Mesenchymal stem cell (in vitro differentiated cells and primary cell): Measurements from ENCODE around the gene SMOC2.

Source experiments
- DNase-seq: peaks from one replicate; pipeline ENCODE4 v3.0.0-alpha.2; 2013
- H2AFZ ChIP-seq: one replicate; pipeline ENCODE4 v1.6.1; 2013; ENCODE audit warnings: low read depth, mild to moderate bottlenecking, control low read depth, inconsistent platforms, low read length, moderate library complexity
- H2AK5ac ChIP-seq: 2 replicates; pipeline ENCODE4 v1.6.1; 2013; ENCODE audit warnings: low read length, moderate library complexity, mild to moderate bottlenecking, inconsistent platforms; ENCODE audit not compliant: severe bottlenecking
- H2BK120ac ChIP-seq: one replicate; pipeline ENCODE4 v1.6.1; 2013; ENCODE audit warnings: low read depth, mild to moderate bottlenecking, inconsistent platforms, low read length, moderate library complexity
- H2BK12ac ChIP-seq, 2 experiments: one replicate each; pipeline ENCODE4 v1.6.1; 2013; ENCODE audit warnings: inconsistent platforms in 2 of 2, low read length in 2 of 2, mild to moderate bottlenecking in 2 of 2, moderate library complexity in 2 of 2, control low read depth in 1 of 2
- H2BK15ac ChIP-seq: one replicate; pipeline ENCODE4 v1.6.1; 2013; ENCODE audit warnings: mild to moderate bottlenecking, low read depth, inconsistent platforms; ENCODE audit not compliant: poor library complexity, severe bottlenecking
- H2BK5ac ChIP-seq: 2 replicates; pipeline ENCODE4 v1.6.1; 2013; ENCODE audit warnings: low read depth, mild to moderate bottlenecking, low read length, control low read depth, inconsistent platforms; ENCODE audit not compliant: poor library complexity, severe bottlenecking
- H3K14ac ChIP-seq, 2 experiments: one replicate each; pipeline ENCODE4 v1.6.1; 2013; ENCODE audit warnings: inconsistent platforms in 2 of 2, low read length in 2 of 2, control low read depth in 1 of 2, mild to moderate bottlenecking in 1 of 2, moderate library complexity in 1 of 2
- H3K18ac ChIP-seq, 2 experiments: one replicate each; pipeline ENCODE4 v1.6.1; 2013; ENCODE audit warnings: inconsistent platforms in 2 of 2, low read length in 2 of 2, control low read depth in 1 of 2, low read depth in 1 of 2, mild to moderate bottlenecking in 1 of 2
- H3K23ac ChIP-seq, 2 experiments: one replicate each; pipeline ENCODE4 v1.6.1; 2013; ENCODE audit warnings: inconsistent platforms in 2 of 2, low read length in 2 of 2, mild to moderate bottlenecking in 2 of 2, moderate library complexity in 2 of 2, control low read depth in 1 of 2
- H3K27ac ChIP-seq: 2 replicates; pipeline ENCODE4 v1.5.1; 2013; ENCODE audit warnings: mild to moderate bottlenecking, moderate library complexity, low read length, control low read depth, inconsistent platforms; ENCODE audit not compliant: poor library complexity, severe bottlenecking
- H3K27me3 ChIP-seq, 2 experiments: 2 replicates each; pipeline versions ENCODE4 v1.6.1 to v1.7.0; 2013; ENCODE audit warnings: low read length in 2 of 2, mild to moderate bottlenecking in 2 of 2, moderate library complexity in 2 of 2, control low read depth in 1 of 2, inconsistent platforms in 1 of 2; ENCODE audit not compliant: control insufficient read depth in 1 of 2, insufficient read depth in 1 of 2
- H3K36me3 ChIP-seq, 2 experiments: 2 replicates each; pipeline versions ENCODE4 v1.6.1 to v1.7.0; 2013; ENCODE audit warnings: low read length in 2 of 2, control low read depth in 1 of 2, inconsistent platforms in 1 of 2, low read depth in 1 of 2, mild to moderate bottlenecking in 1 of 2; ENCODE audit not compliant: insufficient read depth in 2 of 2, control insufficient read depth in 1 of 2
- H3K4ac ChIP-seq, 2 experiments: one replicate each; pipeline ENCODE4 v1.6.1; 2013; ENCODE audit warnings: inconsistent platforms in 2 of 2, low read length in 2 of 2, mild to moderate bottlenecking in 2 of 2, moderate library complexity in 2 of 2, control low read depth in 1 of 2, low read depth in 1 of 2
- H3K4me1 ChIP-seq: 2 replicates; pipeline ENCODE4 v1.6.1; 2013; ENCODE audit warnings: low read depth, low read length, control low read depth; ENCODE audit not compliant: control insufficient read depth, insufficient read depth
- H3K4me2 ChIP-seq: 2 replicates; pipeline ENCODE4 v1.6.1; 2013; ENCODE audit warnings: low read length, mild to moderate bottlenecking, inconsistent platforms; ENCODE audit not compliant: poor library complexity, severe bottlenecking
- H3K4me3 ChIP-seq, 2 experiments: 2 replicates each; pipeline versions ENCODE4 v1.5.1 to v1.7.0; 2013; ENCODE audit warnings: low read length in 2 of 2, mild to moderate bottlenecking in 2 of 2, control low read depth in 1 of 2, low read depth in 1 of 2; ENCODE audit not compliant: insufficient read depth in 1 of 2
- H3K79me1 ChIP-seq: replicated peaks from 2 replicates; pipeline ENCODE4 v1.6.1; 2013; ENCODE audit warnings: mild to moderate bottlenecking, control low read depth, low read length, inconsistent platforms; ENCODE audit not compliant: poor library complexity, severe bottlenecking
- H3K9ac ChIP-seq: 2 replicates; pipeline ENCODE4 v1.7.0; 2013; ENCODE audit warnings: mild to moderate bottlenecking, low read length, moderate library complexity
- H3K9me3 ChIP-seq: 2 replicates; pipeline ENCODE4 v1.7.0; 2013; ENCODE audit warnings: mild to moderate bottlenecking, low read length; ENCODE audit not compliant: control insufficient read depth
- H4K8ac ChIP-seq: one replicate; pipeline ENCODE4 v1.6.1; 2013; ENCODE audit warnings: inconsistent platforms, mild to moderate bottlenecking, low read length, moderate library complexity
- H4K91ac ChIP-seq: one replicate; pipeline ENCODE4 v1.6.1; 2013; ENCODE audit warnings: mild to moderate bottlenecking, low read length, inconsistent platforms
- WGBS: methylation state at CpG from one replicate; pipeline ENCODE4 v1.1.7; 2013; ENCODE audit warnings: mixed read lengths; 5-methylcytosine and 5-hydroxymethylcytosine counted together

SMOC2 gene

DNA sequence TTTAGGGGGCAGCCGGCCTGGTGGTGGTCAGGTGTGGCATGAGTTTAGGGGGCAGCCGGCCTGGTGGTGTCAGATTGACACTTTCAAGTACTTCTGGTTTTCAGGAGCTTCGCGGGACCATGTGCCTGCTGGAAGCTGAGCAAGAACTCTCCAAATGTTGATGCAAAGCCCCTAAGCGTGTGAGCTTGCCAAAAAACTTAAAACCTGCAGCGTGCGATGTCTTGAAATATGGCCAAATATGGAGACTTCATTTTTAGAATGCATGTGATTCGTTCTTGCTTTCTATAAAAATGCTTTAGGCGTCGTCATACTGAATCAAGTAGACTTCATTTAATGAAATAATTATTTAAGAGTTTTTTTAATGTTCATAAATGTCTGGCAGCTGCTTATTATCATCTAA lies 149.4 kb downstream of the SMOC2 start:
- no peak overlapping the region for H2AFZ ChIP-seq
- no peak overlapping the region for H2BK120ac ChIP-seq
- H3K79me1 ChIP-seq, result no peaks in the 10 kb centered on the region
- H2BK12ac ChIP-seq, result no peak overlapping the region
- H3K36me3 ChIP-seq, result no peaks in the 10 kb centered on the region
- no peak overlapping the region for H3K4ac ChIP-seq
- no peaks in the 10 kb centered on the region for H3K9me3 ChIP-seq
- no peak overlapping the region for H3K14ac ChIP-seq
- no peak overlapping the region for H4K91ac ChIP-seq
- no peak overlapping the region for H2AK5ac ChIP-seq
- H3K9ac ChIP-seq, result no peak overlapping the region
- H3K4me3 ChIP-seq, result no peak overlapping the region
- H3K18ac ChIP-seq, result no peak overlapping the region
- no peak overlapping the region for H3K23ac ChIP-seq
- H3K27me3 ChIP-seq, result peaks cover 0 to 2% of the 10 kb centered on the region in 2 experiments
- no peaks in the 10 kb centered on the region for H3K4me1 ChIP-seq
- no peak overlapping the region for H2BK5ac ChIP-seq
- no peak overlapping the region for H4K8ac ChIP-seq
- 86% methylated on average over 7 of the region's 10 CpGs for WGBS
- no peak overlapping the region for H3K4me2 ChIP-seq
- H2BK15ac ChIP-seq, result no peak overlapping the region
- no peak for DNase-seq
- no peak overlapping the region for H3K27ac ChIP-seq

GRCh38 chr6:168596344-168596743 lies 155.4 kb downstream of the SMOC2 start:
- H2BK120ac ChIP-seq, result no peak overlapping the region
- no peak overlapping the region for H4K91ac ChIP-seq
- H3K4me2 ChIP-seq, result no peak overlapping the region
- peaks cover 0 to 7% of the 10 kb centered on the region in 2 experiments for H3K27me3 ChIP-seq
- no peaks in the 10 kb centered on the region for H3K79me1 ChIP-seq
- H3K4me1 ChIP-seq, result no peaks in the 10 kb centered on the region
- H2BK12ac ChIP-seq, result no peak overlapping the region
- no peak overlapping the region for H3K18ac ChIP-seq
- H3K4me3 ChIP-seq, result no peak overlapping the region
- DNase-seq, result no peak
- H3K36me3 ChIP-seq, result no peaks in the 10 kb centered on the region
- H3K4ac ChIP-seq, result no peak overlapping the region
- H3K9ac ChIP-seq, result no peak overlapping the region
- no peak overlapping the region for H3K27ac ChIP-seq
- H3K23ac ChIP-seq, result no peak overlapping the region
- no peak overlapping the region for H3K14ac ChIP-seq
- 76% methylated on average over 10 of the region's 11 CpGs for WGBS
- H2AK5ac ChIP-seq, result no peak overlapping the region
- no peak overlapping the region for H2BK15ac ChIP-seq
- no peak overlapping the region for H2BK5ac ChIP-seq
- H3K9me3 ChIP-seq, result no peaks in the 10 kb centered on the region
- H4K8ac ChIP-seq, result no peak overlapping the region
- H2AFZ ChIP-seq, result no peak overlapping the region

DNA sequence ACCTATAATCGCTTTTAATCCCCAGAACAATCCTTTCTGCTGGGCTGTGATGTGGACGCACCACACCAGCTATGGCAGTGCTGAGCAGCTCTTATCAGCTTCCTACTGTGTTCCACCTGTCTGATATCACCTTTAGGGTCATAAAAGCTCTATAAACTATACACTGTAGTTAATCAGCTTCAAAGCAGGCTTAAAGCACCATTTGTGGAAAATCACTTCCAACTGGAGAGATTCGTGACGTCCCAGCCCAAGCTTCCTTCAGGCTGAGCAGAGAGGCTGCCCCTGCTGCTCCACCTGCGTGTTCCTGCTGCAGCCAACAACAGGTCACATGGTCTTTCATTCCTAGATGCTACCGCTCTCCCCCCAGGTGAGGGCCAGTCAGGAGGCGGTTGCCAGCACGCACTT lies 156.5 kb downstream of the SMOC2 start:
- H4K8ac ChIP-seq, result no peak overlapping the region
- H2AFZ ChIP-seq, result no peak overlapping the region
- H2BK15ac ChIP-seq, result no peak overlapping the region
- H3K4me3 ChIP-seq, result no peak overlapping the region
- H3K4me1 ChIP-seq, result no peaks in the 10 kb centered on the region
- H3K27ac ChIP-seq, result no peak overlapping the region
- H3K36me3 ChIP-seq, result no peaks in the 10 kb centered on the region
- DNase-seq, result no peak
- H2BK5ac ChIP-seq, result no peak overlapping the region
- H2BK120ac ChIP-seq, result no peak overlapping the region
- no peaks in the 10 kb centered on the region for H3K9me3 ChIP-seq
- no peak overlapping the region for H3K9ac ChIP-seq
- H2AK5ac ChIP-seq, result no peak overlapping the region
- peaks cover 0 to 11% of the 10 kb centered on the region in 2 experiments for H3K27me3 ChIP-seq
- H4K91ac ChIP-seq, result no peak overlapping the region
- no peaks in the 10 kb centered on the region for H3K79me1 ChIP-seq
- H3K18ac ChIP-seq, result no peak overlapping the region
- H3K23ac ChIP-seq, result no peak overlapping the region
- H3K14ac ChIP-seq, result no peak overlapping the region
- H3K4me2 ChIP-seq, result no peak overlapping the region
- H2BK12ac ChIP-seq, result no peak overlapping the region
- 78% methylated on average over 8 of the region's 8 CpGs for WGBS
- no peak overlapping the region for H3K4ac ChIP-seq

DNA sequence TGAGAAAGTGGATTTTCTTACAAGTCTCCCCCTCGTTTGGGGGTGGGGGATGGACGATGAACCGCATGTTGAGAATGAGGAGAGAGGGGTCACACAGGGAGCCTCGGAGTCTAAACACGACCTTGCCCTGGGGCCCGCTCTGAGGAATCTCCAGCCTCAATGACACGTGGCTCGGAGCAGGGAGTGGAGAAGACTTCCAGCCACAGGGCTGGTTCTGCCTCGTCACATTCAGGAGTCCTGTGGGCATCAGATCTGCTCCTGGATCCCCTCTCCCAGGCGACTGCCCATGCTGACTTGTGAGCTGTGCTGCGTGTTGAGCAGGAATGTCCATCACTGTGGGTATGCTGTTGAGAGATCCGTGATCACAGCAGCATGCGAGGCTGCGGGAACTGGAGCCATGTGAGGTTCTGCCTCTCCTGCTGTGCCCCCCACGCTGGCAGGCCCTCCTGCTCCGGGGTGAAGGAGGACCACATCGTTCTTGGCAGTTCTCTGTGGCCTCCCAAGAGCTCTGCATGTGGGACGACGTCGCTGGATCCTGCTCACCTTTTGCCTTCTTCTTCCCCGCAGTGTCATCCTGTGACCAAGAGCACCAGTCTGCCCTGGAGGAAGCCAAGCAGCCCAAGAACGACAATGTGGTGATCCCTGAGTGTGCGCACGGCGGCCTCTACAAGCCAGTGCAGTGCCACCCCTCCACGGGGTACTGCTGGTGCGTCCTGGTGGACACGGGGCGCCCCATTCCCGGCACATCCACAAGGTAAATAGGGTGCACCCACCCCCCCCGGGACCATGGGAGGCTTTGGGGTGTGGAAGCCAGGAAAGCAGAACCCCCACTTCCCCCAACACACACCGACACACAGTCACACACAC lies 157.5 kb downstream of the SMOC2 start:
- Histone ChIP-seq H3K9ac (no peak overlapping the region), H2AFZ (no peak overlapping the region), H3K36me3 (no peaks in the 10 kb centered on the region), H3K79me1 (no peaks in the 10 kb centered on the region), H3K4me2 (no peak overlapping the region), H3K18ac (no peak overlapping the region), H3K4me1 (no peaks in the 10 kb centered on the region), H3K4ac (no peak overlapping the region), H3K23ac (no peak overlapping the region), H2BK5ac (no peak overlapping the region), H4K8ac (no peak overlapping the region), H3K4me3 (no peak overlapping the region), H2AK5ac (no peak overlapping the region), H4K91ac (no peak overlapping the region), H3K9me3 (no peaks in the 10 kb centered on the region), H2BK15ac (no peak overlapping the region), H3K27me3 (peaks cover 0 to 11% of the 10 kb centered on the region in 2 experiments), H3K14ac (no peak overlapping the region), H2BK12ac (no peak overlapping the region), H2BK120ac (no peak overlapping the region), H3K27ac (no peak overlapping the region)
- no peak for DNase-seq
- WGBS, result 84% methylated on average over 32 of the region's 32 CpGs
